ENCODE measurements around the gene CLCNKB. TPM values are rescaled to one million over a fixed set of nuclear protein-coding genes. Genes with fewer than 3 reads are reported as not detected.
"Not testable (repeated sequence)": the region's sequence is repeated elsewhere in the genome, so short reads cannot be mapped to it uniquely, and the experiment has no call there.

CLCNKB gene
- total RNA-seq, 1 experiment from 2014 or later, result not detected

DNA sequence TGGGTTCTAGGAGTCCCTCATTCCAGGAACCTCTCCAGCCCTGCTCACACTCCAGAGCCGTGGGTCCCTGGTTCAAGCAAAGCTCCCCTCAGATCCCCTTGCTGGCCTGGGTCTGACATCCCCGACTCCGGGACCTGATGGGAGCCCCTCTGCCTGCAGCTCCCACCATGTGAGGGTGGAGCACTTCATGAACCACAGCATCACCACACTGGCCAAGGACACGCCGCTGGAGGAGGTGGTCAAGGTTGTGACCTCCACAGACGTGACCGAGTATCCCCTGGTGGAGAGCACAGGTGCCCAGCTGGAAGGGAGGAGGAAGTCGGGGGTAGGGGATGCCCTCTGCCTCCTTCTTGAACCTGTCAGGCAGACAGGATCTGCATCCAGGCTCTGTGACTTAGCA, 12.0 kb upstream of the CLCNKB start:
- no peak for DNase-seq (ENCODE audit: low read depth)

DNA sequence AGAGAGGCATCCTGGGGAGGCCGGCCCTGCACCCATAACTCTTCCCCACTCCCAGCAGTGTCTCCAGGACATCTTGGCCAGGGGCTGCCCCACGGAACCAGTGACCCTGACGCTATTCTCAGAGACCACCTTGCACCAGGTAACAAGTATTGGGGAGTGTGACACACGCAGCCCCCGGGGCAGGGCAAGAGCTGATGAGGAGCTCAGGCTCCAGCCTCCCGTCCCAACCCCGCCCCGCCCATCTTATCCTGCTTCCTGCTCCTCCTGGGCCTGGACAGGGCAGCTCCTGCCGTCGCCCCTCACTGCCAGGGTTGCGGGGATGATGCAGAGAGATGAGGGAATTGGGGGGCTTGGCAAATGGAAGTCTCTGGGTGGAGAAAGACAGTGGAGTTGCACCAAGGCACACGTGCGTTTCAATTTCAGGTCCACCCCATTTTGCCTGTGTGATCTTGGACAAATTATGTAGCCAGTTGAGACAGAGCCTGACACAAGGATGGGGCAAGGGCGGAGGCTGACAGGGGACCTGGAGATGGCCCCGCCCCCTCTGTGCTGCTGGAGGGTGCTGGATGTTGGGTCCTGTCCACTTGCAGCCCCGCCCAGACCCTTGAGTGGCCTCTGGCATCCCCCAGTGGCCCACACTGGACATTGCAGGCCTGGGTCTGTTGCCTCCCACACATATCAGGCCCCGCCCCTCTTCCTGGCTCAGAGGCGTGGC, 11.0 kb upstream of the CLCNKB start:
- peak; percentile 85 for DNase-seq (ENCODE audit: low read depth)

DNA sequence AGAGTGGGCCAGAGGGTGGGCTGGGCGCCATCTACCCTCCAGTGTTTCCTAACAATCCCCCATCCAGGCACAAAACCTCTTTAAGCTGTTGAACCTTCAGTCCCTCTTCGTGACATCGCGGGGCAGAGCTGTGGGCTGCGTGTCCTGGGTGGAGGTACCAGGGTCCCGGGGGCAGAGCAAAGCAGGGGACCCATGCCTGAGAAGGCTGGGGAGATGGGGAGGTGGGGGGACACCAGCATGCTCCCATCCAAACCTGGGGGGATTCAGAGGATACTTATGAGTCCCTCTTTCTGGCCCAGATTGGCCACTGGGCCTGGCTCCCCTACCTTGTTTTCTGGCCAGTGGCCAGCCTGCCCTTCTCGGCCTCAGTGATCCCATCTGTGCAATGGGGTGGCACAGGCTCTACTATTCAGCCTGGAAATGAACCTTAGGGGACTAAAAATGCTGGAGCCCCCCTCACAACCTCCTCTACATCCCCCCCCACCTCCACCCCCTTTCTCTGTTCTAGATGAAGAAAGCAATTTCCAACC, 10.4 kb upstream of the CLCNKB start:
- DNase-seq (ENCODE audit: low read depth), result not testable (repeated sequence)

DNA sequence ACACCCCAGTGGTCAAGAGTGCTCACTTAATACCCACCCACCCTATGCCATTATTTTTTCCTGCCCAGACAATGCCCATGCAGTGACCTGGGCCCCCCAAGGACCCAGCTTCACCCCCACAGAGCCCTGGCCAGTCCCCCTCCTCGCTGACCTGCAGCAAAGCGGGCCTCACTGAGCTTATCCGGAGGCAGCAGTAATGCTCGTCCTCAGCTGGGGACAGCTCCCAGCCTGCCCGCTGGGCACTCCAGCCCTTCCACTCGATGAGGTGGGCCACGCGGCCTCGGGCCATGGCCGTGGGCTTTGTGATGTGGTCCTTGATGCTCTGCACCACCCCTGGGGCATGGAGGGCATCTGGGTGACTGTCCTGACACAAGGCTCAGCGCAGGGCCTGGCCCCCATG, 7.1 kb upstream of the CLCNKB start:
- not testable (repeated sequence) for DNase-seq (ENCODE audit: low read depth)

DNA sequence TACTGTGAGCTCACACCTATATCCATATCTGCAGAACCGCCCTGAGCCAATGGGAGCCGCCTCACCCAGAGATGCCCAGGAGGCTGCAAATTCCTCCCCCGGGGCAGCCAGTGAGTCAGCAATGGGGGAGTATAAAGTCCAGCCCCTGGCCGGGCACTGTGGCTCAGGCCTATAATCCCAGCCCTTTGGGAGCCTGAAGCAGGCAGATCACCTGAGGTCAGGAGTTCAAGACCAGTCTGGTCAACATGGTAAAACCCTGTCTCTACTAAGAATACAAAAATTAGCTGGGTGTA, 5.0 kb upstream of the CLCNKB start:
- no peak for DNase-seq (ENCODE audit: low read depth)

DNA sequence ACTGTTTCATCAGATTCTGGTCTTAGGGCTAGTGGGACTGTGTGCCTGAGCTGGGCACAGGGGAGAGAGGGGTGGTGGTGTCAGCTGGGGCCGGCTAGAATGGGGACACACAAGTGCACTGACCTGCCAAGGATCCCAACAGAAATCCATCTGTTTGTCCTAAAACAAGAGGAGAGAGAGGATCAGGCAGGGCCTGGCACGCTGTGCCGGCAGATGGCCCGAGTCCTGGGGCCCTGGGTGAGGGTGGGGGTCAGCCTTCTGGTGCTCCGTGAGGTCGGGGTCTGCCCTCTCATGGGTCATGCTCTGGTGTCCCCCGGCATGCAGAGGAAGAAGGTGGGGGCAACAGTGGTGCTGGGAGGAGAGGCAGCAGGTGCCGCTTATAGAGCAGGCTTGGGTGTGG, 3.7 kb upstream of the CLCNKB start:
- not testable (repeated sequence) for DNase-seq (ENCODE audit: low read depth)

DNA sequence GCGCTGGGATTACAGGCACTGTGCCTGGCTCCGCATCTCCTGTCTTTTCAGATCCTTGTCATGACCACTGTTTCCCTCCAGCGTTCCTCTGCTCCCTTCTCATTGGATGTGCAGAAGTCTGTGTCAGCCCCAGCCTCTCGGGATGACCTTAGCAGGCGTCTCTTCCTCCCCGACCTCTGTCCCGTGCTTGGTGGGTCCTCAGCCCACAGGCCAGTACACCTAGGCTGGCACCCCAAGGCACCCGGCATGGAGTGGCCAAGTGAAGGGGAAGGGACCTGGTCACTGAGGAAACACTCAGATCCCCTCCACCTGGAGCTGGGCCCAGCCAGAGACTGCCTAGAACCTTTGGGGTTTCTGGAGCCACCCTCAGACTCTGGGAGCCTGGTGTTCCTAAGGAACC, 2.4 kb upstream of the CLCNKB start:
- no peak for DNase-seq (ENCODE audit: low read depth)

DNA sequence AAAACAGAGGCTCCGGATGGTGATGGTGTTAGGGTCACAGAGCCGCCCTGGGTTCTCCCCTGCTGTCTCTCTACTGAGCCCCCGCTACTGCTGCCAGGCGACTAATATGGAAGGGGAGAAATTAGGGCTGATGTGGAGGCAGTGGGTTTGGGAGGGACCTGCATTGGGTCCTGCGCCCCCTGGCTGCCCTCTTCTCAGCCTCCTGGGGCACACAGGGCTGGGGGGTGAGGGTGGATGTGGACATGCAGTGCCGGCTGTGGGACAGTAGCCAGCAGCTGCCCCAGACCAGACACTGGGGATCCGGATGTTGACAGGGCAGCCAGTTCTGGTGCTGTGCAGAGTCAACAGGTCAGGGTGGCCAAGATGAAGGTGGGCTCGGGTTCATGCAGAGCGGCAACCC, 1.5 kb upstream of the CLCNKB start:
- no peak for DNase-seq (ENCODE audit: low read depth)

DNA sequence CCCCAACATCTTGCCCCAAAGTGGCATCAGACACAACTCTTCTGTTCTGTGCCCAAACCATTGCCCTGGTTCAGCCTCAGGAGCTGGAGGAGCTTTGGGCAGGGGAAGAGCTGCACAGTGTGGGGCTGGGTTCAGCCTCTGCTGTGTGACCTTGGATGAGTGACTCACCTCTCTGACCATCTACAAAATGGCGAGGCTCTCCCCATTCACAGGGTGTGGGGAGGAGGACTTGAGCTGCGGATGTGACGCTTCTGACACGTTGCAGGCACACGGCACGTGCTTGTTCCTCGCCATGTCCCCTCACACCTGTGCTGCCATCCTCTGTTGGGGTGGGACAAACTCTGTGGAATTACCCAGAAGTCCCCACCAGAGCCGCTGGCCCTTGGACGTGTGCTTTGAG, 928 bp upstream of the CLCNKB start:
- DNase-seq (ENCODE audit: low read depth), result not testable (repeated sequence)

DNA sequence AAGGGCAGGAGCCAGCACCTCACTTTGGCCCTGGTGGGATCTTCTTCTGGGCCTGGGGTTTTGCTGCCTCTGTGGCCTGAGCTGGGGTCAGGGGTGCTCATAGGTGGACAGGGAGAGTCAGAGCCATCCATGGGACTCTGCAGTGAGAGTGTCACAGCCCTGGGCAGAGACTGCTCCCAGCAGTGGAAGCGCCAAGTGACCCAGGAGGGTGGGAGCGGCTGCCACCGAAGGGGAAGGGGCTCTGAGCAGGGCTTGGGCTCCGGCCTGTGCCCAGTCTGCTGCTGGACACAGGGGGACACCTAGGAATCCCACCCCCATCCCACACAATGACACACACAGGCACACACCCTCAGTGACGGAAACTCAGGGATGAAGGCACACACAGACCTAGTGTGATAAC, 368 bp downstream of the CLCNKB start:
- no peak for DNase-seq (ENCODE audit: low read depth)

DNA sequence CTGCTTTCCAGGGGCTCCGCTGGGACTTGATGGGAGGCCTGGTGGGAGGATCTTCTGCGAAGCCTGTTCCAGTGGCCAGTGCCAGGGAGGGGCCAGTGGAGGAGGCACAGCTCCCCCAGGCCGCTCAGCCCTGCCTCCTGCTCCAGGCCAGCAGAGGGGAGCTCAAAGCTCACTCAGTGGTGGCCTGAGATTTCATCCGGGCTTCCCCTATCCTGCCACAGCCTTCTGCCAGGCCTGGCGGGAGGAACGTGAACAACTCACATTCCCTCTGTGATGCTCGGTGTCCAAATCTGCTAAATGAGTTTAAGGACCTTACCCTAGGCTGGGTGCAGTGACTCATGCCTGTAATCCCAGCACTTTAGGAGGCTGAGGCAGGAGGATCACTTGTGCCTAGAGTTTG, 3.3 kb downstream of the CLCNKB start:
- DNase-seq (ENCODE audit: low read depth), result peak; percentile 48

DNA sequence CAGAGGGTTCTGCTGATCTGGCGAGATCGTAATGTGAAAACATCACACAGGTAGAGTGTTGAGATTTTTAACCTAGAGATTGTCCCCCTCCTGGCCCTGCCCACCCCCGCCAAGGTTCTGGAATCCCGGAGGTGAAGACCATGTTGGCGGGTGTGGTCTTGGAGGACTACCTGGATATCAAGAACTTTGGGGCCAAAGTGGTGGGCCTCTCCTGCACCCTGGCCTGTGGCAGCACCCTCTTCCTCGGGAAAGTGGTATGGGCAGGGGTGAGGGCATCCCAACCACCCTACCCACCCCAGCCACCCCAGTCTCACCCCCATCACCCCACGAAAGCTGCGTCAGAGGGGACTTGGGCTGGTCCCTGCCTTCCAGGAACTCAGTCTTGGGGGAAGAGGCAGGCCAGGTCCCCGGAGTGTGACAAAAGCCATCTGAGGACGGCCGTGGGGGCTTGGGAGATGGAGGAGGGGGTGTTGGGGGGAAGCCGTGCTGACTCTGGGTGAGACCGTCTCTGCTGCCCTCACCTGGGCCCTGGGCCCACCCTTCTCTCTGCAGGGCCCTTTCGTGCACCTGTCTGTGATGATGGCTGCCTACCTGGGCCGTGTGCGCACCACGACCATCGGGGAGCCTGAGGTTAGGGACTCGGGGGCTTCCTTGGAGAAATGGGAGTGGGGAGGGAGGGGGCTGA, 4.4 kb downstream of the CLCNKB start:
- no peak for DNase-seq (ENCODE audit: low read depth)

DNA sequence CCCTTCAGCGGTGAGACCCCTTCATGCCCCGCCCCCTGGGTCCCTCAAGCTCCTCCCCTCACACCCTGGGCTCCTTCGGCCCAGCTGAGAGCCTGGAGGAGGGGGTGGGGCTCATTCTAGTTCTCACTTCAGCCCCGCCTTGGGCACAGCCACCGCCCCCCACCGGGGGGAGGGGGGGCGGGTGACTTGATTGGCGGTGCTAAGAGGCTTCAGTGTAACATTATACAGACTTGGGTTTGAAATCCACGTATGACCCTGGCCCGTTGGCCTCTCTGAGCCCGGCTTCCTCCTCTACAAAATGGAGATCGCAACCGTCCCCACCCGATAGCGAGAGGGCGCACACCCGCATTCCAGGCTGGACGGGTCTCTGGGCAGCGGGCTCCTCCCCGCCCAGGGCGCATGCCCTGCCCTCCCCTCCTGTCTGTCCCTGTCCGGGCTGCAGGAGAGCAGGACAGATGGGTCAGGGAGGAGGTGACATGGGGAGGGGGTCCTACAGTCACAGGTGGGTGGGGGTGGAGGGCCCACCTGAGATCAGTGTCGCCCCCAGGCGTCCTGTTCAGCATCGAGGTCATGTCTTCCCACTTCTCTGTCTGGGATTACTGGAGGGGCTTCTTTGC, 5.1 kb downstream of the CLCNKB start:
- DNase-seq (ENCODE audit: low read depth), result no peak

DNA sequence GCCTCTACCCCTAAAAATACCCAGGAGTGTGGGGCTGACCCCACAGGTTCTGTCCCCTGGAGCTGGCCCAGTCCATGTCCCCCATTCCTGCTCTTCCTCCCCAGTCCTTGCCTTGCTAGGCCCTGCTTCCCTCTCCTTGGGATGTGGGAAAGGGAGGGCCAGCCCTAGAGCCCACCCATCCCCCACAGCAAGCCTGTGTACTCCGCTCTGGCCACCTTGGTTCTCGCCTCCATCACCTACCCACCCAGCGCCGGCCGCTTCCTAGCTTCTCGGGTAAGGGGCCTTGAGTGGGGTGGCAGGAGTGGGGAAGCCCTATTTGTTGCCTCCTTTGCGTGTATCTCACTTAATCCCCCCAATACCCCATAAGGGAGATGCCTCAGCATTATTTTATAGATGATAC, 6.7 kb downstream of the CLCNKB start:
- no peak for DNase-seq (ENCODE audit: low read depth)

DNA sequence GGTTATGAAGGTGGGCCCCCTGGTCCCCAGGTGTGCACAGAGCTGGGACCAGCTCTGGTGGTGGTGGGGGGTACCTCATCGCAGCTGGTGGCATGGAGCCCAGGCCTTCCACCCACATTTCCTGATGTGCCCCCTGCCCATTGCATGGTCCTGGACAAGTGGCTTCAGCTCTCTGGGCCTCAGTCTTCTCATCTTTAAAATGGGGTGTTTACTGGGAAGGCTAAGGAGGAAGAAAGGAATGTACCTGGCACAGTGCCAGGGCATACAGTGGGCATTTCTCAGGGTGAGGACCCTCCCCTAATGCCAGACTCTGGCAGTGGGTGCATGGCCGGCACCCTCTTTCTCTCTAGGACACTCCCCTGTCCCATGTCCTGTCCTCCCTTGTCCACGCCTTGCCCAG, 7.5 kb downstream of the CLCNKB start:
- no peak for DNase-seq (ENCODE audit: low read depth)

DNA sequence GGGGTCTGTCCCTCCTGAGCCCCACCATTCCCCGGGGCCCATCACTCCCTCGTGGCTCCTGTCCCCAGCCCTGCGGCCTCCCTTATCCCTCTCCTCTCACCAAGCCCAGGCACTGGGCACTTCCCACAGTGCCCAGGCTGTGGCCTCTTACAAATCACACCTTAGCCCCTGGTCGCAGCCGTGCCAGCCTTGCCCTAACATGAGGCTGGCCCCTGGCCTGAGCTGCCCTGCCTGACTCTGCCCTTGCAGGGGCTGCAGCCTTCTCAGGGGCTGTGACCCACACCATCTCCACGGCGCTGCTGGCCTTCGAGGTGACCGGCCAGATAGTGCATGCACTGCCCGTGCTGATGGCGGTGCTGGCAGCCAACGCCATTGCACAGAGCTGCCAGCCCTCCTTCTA, 8.4 kb downstream of the CLCNKB start:
- DNase-seq (ENCODE audit: low read depth), result not testable (repeated sequence)

DNA sequence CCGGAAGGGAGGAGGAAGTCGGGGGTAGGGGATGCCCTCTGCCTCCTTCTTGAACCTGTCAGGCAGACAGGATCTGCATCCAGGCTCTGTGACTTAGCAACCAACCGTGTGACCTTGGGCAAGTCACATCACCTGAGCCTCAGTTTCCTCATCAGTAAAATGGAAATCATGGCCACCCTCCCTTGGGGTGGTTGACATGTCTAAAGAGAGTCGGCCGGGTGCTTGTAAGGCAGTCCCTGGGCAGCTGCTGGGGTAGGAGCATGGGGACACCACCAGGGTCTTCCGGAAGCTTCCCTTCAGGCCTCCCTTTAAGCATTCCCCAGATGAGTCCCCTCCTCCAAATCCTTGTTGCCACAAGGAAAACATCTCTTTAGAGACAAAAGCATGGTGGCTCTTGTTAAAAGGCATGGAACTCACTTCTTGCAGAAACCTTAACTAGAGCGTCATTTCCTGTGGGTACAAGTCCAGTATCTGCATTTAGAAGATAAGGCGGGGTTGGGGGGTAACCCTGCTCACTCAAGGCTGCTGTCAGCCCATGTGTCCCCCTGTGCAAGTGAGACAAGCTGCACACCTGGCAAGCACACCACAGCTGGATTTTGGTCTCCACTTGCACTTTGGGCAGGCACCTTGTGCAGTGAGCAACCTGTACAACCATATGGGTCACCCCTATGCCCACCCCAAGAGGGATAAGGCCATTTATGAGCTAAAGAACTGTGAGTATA, 10.4 kb downstream of the CLCNKB start:
- DNase-seq (ENCODE audit: low read depth), result no peak

DNA sequence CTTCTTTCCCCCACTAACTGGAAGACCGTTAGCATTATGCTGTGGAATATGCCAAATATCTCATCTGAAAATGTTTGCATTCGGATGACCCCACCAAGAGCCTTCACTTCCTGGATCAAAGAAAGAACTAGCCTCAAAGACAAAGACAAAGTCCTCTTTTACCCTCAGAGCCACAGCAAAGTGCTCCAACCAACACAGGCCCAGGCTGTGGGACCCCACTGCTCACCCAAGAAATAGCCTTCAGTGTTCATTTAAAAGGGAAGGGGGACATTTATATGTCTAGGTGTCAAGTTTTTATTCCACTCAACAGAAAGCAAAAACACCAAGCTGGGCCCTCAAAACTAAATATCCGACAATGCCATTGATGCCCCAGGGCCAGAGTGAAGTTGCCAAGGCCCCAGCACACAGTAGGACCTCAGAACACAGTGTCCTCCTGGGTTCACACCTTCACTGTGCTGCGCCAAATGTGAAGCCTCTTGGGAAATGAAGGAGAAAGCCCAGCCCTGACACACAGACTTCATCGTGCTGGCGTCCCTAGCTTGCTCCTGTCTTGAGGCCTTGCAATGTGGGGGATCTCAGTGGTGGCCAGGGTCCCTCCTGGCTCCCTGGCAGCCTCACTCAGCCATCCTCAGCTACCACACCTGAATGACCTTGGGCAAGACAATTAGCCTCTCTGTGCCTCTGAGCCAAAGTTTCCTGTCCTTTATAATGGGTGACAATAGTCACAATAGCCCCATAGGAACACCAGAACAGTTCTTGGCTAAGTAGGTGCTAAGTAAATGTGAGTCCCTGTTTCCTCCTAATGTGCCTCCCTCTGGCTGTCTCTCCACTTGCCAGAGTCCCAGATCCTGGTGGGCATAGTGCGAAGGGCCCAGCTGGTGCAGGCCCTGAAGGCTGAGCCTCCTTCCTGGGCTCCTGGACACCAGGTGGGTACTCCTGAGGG, 11.3 kb downstream of the CLCNKB start:
- no peak for DNase-seq (ENCODE audit: low read depth)

DNA sequence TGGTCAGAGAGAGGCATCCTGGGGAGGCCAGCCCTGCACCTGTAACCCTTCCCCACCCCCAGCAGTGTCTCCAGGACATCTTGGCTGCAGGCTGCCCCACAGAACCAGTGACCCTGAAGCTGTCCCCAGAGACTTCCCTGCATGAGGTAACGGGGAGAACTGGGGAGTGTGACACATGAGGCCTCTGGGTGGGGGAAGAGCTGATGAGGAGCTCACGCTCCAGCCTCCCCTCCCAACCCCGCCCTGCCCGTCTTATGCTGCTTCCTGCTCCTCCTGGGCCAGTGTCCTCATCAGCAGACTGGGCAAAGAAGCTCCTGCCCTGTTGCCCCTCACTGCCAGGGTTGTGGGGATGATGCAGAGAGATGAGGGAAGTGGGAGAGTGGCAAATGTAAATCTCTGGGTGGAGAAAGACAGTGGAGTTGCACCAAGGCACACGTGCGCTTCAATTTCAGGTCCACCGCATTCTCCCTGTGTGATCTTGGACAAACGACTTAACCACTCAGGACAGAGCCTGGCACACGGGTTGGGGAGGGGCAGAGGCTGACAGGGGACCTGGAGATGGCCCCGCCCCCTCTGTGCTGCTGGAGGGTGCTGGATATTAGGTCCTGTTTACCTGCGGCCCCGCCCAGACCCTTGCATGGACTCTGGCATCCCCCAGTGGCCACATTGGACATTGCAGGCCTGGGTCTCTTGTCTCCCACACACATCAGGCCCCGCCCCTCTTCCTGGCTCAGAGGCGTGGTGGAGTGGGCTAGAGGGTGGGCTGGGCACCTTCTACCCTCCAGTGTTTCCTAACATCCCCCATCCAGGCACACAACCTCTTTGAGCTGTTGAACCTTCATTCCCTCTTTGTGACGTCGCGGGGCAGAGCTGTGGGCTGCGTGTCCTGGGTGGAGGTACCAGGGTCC, 12.3 kb downstream of the CLCNKB start:
- DNase-seq (ENCODE audit: low read depth), result peak; percentile 73

DNA sequence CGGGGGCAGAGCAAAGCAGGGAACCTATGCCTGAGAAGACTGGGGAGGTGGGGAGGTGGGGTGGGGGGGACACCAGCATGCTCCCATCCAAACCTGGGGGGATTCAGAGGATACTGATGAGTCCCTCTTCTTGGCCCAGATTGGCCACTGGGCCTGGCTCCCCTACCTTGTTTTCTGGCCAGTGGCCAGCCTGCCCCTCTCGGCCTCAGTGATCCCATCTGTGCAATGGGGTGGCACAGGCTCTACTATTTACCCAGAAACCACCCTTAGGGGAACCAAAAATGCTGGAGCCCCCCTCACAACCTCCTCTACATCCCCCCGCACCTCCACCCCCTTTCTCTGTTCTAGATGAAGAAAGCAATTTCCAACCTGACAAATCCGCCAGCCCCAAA, 12.9 kb downstream of the CLCNKB start:
- DNase-seq (ENCODE audit: low read depth), result not testable (repeated sequence)
